Measurements from ENCODE around the gene CD24.
A peak's percentile ranks its signal among the peaks of the same experiment; 100 is the strongest.
"Not testable (repeated sequence)": the region's sequence is repeated elsewhere in the genome, so short reads cannot be mapped to it uniquely, and the experiment has no call there.

Gene CD24, protein sequence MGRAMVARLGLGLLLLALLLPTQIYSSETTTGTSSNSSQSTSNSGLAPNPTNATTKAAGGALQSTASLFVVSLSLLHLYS

DNA sequence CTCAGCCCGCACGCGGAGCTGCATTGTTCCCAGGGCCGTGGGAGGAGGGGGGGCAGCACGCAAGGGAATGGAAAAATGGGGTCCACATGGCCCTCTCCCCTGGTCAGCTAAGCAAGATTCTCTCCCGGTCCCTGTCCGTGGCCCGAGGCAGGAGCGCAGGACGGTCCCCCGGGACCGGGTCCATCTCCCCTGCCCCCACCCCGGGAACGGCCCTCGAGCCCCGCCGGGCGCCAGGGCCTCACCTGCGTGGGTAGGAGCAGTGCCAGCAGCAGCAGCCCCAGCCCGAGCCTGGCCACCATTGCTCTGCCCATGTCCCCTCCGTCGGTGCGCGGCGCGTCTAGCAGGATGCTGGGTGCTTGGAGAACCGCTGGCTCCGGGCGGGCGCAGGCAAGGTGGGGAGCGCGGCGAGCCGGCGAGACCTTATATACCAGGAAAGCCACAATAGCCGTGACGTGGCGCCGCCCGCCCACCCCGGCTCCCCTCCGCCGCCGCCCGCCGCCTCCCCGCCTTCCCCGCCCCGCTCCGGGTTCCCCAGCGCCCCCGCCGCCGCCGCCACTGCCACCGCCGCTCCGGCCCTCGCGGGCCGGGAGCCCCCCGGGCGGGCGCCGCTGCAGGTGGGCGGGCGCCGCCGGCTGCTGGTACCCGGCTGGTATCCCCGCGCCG is at the start of gene CD24:
TSS of gene CD24 (minus strand) at position 394 of the 663 bp plus-strand sequence. CDS start at position 311, 83 bp downstream.
- TF ChIP-seq, protein P1, sequence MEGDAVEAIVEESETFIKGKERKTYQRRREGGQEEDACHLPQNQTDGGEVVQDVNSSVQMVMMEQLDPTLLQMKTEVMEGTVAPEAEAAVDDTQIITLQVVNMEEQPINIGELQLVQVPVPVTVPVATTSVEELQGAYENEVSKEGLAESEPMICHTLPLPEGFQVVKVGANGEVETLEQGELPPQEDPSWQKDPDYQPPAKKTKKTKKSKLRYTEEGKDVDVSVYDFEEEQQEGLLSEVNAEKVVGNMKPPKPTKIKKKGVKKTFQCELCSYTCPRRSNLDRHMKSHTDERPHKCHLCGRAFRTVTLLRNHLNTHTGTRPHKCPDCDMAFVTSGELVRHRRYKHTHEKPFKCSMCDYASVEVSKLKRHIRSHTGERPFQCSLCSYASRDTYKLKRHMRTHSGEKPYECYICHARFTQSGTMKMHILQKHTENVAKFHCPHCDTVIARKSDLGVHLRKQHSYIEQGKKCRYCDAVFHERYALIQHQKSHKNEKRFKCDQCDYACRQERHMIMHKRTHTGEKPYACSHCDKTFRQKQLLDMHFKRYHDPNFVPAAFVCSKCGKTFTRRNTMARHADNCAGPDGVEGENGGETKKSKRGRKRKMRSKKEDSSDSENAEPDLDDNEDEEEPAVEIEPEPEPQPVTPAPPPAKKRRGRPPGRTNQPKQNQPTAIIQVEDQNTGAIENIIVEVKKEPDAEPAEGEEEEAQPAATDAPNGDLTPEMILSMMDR (conservative IDR thresholded peaks at IDR 0.05; ENCODE audit: low read depth, low read length) = no peak
- H3K4me3 ChIP-seq (ENCODE audit: low read length) = peak within 1 kb of the TSS; percentile 55
- DNase-seq (ENCODE audit: low read depth) = no peak

DNA sequence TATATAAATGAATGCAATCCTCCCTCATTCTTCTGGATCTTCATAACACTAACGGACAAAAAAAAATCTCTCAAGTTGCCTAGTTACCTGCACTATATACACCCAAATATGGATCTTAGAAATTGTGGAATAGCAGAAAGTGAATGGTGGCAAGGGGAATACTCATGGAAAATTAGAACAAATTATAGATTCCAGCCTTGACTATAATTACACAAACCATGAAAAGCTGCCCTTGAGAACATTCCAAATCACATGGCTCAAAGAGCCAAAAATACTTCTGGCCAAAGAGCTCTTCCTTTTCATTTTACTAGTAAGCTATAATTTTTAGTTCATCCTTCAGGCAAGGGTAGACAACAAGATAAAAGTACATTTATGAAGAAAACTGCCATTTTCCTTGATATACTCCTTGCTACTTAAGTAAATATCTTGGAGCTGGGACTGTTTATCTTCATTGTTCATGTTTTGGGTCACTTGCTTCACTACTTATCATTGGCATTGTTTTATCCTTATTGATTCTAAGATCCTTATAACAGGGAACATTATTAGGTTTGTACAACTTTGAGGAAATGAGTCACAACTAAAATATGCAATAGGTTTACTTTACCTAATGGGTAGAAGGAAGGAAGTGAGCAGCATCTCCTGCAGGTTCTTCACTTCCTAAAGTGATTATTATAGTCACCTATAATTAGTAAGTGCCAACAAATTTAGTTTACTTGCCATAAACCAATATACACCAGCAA is 47.1 kb upstream of the CD24 start:
- no peak overlapping the region for H3K4me3 ChIP-seq (ENCODE audit: low read length)
- TF ChIP-seq, protein P1 (conservative IDR thresholded peaks at IDR 0.05; ENCODE audit: low read depth, low read length) = no peak
- DNase-seq (ENCODE audit: low read depth) = no peak

DNA sequence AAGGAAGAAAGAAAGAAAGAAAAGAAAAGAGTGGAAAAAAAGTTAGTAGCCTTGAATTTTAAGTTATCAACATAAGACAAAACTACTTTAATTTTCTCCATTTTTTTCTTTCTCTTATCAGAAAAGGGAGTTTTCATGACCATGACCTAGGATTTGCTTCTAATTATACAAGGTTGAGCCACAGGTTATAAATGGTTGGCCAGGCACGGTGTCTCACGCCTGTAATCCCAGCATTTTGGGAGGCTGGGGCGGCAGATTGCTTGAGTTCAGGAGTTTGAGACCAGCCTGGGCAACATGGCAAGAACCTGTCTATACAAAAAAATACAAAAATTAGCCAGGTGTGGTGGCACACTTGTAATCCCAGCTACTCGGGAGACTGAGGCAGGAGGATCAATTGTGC is 45.7 kb upstream of the CD24 start:
- TF ChIP-seq, protein P1 (conservative IDR thresholded peaks at IDR 0.05; ENCODE audit: low read depth, low read length) = no peak
- no peak for DNase-seq (ENCODE audit: low read depth)
- no peak overlapping the region for H3K4me3 ChIP-seq (ENCODE audit: low read length)

DNA sequence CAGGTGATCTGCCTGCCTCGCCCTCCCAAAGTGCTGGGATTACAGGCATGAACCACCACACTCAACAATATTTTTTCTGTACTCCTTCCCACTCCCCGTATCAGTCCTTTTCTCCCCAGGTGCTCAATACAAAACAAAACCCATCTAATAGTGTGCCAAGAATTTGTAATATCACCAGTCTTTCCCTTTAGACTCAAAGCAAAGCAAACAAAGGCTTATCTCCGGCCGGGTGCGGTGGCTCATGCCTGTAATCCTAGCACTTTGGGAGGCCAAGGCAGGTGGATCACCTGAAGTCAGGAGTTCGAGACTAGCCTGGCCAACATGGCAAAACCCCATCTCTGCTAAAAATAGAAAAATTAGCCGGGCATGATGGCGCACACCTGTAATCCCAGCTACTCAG is 45.1 kb upstream of the CD24 start:
- not testable (repeated sequence) for H3K4me3 ChIP-seq (ENCODE audit: low read length); DNase-seq (ENCODE audit: low read depth)

DNA sequence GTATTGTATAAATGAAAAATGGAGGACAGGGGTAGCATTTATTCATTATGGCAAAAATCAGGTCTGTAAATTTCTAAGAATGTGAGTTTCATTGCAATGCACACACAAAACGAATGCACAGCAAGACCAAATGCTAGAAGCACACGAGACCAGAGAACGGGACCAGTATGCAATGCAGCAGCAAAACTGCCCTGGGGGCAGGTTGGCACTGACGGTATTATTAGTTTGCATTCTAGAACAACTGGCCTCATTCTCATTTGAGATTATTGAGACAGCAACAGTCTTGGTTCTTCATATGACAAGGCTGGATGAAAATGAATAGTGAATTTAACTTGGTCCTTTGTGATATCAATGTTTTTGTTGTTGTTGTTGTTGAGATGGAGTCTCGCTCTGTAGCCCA is 44.5 kb upstream of the CD24 start:
- no peak for DNase-seq (ENCODE audit: low read depth)
- no peak overlapping the region for H3K4me3 ChIP-seq (ENCODE audit: low read length)
- TF ChIP-seq, protein P1 (conservative IDR thresholded peaks at IDR 0.05; ENCODE audit: low read depth, low read length) = no peak

DNA sequence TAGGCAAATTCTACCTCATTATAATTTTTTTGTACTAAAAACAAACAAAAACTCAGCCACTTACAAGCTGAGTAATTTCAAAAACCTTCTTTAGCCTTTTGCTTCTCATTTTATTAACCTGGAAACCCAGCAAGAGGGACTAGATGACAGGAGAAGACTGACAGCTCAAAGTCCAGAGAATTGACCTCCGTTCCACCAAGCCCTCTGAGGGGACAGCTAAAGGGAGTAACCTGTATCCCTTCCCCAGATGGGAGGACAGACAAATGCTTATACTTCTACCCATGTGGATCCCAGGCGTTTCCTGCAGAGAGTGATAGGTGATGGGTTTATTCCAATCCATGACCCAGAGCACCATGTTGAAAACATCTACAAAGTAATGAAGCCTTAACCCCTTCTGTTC is 35.0 kb upstream of the CD24 start:
- DNase-seq (ENCODE audit: low read depth) = no peak

DNA sequence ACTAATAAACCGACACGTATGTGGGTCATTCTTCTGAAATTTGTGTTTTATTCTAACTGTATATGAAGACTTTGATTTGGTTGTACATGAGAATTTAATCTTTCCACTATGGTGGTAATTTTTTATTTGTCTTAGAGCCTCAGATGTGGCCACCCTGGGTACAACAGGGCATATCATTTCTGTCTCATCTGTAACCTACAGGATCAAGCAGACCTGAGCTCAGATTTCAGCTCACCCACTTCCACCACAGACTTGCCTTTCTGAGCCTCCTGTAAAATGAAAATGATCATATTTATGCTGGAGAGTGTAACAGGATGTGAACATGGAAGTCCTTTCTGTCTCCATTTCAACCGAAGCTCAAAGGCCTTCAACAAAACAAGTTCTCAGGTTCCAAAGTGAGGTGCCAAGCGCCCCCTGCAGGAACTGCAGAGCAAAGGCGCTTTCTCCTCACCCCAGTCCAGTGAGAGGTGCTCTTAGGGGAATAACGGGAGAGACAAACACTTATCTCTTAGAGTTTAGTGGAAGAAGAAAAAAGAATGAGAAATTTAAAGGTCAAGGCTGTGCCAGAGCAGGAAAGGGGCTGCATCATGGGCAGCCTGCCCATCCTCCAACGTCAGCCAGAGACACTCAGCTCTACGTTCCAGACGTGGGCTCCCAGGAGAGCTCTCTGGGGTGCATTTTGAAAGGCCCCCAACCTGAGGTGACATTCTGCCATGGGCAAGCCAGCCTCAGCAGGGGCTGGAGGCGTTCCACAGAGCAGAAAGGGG is 23.0 kb upstream of the CD24 start:
- TF ChIP-seq, protein P1 (conservative IDR thresholded peaks at IDR 0.05; ENCODE audit: low read depth, low read length) = peak; percentile 92
- no peak for DNase-seq (ENCODE audit: low read depth)
- no peak overlapping the region for H3K4me3 ChIP-seq (ENCODE audit: low read length)

More for the DNA sequence above, 35.0 kb upstream of the CD24 start:
- TF ChIP-seq, protein P1 (conservative IDR thresholded peaks at IDR 0.05; ENCODE audit: low read depth, low read length) = no peak
- H3K4me3 ChIP-seq (ENCODE audit: low read length) = no peak overlapping the region
